Activated T-helper 1 cell treated with Interleukin-2 at 50 U/mL for 16 hours (primary cell): ENCODE results near the gene CFAP97D1.

Experiments used
- DNase-seq: peaks from one replicate; pipeline ENCODE4 v3.0.0-alpha.2; 2020; ENCODE audit warnings: low read depth

CFAP97D1 gene

DNA sequence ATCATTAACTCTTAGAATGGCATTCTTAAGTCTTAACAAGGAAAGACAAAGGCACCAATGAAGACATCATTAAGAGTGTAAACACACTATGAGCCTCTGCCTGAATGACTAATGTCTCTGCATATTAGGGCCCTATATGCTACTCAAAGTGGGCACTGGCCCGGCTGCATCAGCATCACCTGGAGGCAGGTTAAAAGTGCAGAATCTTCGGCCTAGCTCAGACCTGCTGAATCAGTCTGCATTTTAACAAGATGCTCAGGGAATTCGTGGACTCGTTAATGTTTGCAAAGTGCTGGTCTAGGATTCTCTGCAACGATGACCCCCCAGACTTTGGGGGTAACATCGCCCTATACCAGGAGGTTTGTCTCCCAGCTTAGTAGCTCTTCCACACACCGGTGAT is 46.0 kb downstream of the CFAP97D1 start:
- DNase-seq = no peak

DNA sequence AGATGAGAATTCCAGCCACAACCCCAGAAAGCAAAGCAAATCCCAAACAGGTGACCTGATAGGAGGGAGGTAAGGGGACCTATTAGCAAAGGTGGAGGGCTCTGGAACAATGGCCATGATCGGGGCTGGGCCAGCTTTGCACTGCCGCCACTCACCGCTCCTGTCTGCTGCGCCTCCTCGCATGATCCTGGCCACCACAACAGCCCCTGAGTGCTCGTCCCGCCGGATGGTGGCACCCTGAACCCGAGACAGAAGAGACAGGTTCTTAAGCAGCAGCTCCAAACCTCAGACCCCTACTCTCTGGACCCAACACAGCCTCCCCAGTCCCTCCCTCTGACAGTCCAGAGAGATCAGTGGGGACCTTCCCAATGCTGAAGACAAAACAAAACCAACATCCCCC is 47.4 kb downstream of the CFAP97D1 start:
- no peak for DNase-seq

DNA sequence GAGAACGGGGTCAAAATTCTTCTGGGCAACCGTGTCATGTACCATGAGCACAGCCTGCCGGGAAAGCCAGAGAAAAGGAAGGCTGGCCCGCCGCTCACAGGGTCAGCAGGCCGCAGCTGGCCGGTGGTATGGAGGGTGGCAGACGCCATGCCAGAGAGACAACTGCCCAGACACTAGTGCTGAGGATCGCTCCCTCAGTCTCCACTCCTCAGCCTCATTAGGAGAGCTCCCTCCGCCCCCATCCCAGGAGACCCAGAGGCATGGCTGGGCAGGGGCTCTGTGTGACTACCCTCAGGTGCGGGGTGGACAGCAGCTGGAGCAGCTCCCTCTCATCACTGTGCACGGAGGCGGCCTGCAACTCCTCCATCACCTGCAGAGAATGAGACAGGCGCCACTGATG is 49.5 kb downstream of the CFAP97D1 start:
- no peak for DNase-seq

DNA sequence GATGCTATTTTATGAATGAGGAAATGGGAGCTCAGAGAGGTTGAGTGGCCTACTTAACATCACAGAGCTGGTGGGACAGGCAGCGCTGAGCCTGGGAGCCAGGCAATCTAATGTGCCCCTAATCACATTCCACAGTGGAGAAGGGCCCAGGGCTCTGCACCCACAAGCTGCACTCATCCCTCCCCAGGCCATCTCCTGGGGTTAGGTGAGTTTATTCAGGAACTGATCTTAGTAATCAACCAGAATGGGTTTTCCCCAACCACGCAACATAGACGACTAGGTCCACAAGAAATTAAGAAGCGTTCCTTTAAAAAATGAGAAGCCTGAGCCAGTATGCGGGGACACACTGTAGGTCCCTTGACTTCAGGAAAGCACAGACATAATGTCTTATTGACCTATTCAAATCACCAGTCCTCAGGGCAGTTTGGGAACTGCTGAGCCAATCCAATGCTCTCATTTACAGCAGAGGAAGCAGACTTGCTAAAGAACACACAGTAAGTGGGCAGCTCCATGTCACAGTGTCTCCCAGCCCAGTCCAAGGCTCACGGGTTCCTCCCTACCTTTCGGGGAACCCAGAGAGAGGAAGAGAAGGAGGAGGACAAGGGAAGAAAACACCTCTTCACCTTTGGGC is 50.4 kb downstream of the CFAP97D1 start:
- DNase-seq = no peak

DNA sequence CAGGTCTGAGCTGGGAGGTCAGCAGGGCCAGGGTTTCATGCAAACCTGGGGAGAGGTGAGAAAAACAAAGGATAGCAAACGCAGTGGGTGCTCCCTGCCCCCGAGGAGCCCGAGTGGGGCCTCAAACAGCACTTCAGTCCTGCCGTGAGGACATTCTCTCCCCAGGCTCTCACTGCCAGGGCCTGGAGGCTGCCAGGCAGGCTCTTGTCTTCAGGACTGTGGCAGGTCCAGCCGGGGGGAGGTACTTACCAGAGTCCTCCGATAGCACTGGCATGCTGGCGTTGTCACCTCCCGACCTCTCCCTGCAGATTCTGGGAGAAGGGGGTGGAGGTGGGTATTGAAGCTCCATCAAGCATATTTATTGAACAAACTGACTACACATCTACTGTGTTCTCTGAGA is 51.4 kb downstream of the CFAP97D1 start:
- no peak for DNase-seq

DNA sequence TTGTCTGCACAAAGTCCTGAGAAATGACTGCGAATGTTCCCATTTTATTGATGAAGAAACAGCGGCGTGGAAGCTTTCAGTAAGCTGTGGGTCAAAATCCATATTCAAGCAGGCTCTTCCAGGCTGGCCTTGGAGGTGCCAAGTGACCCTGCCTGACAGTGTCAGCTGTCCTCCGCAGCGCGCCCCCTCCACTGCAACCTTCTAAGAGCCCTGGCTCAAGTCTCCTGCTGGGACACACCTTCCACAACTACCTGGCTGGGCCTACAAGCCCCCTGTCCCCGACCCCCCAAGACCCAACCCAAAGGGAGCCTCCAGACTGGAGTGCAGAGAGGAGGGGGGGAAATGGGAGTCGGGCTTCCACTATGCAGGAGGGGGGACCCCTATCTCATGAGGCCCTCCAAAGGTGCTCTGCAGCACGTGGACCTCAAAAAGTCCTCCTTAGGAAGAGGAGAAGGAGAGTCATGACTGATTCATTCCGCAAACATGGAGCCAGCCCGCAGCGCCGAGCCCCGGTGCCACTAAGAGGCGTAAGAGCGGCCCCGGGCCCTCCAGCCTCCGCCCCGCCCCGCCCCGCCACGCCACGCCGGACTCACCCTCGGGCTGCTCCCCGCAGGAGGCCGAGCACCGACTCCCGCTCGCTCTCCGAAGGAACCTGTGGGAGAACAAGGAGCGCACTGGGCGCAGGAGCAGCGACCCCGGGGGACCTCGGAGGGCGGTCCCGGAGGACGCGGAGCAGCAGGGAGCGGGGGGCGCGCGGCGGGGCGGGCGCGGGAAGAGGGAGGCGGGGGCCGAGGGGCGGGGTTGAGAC is 52.1 kb downstream of the CFAP97D1 start:
- no peak for DNase-seq

DNA sequence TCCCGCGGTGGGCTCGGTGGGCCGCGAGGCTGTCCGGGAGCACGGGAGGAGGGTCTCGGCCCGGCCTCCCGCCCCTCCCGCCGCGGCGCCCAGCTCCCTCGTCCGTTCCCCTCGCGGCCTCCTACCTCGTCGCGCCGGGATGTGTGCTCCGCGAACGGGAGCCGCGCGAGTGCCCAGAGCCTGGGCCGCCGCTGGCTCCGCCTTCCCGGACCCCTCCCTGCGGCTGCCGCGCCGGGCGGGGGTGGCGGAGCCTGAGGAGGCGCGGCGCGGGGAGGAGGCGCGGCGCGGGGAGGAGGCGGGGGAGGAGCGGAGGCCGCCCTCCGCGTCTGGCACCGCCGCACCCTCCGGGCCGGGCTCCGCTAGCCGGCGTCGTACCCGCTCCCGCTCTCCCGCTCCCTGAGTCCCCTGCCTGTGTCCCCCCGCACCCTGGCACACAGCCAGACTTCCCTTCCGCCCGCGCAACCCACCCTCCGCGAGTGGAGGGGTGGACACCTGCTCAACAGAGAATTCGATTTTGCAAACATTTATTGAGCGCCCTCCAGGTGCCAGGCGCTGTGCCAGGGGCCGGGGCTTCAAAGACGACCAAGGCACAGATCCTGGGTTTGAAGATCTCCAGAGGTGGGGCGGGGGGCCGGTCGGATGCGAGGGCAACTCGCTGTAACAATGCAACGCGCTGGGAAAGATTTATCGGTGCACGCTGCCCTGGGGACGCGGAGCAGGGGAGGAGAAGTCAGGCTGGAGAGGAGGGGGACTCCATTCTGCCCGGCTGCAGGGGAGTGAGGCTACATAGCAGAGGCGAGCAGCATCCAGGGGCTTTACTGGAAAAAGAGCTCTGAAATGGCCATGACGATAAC is 53.0 kb downstream of the CFAP97D1 start, which contains the start of gene MPP3:
TSS of gene MPP3 (minus strand) at position 171 of the 854 bp plus-strand sequence. CDS start 1,240 bp downstream, outside the sequence.
- DNase-seq = peak; percentile 38

DNA sequence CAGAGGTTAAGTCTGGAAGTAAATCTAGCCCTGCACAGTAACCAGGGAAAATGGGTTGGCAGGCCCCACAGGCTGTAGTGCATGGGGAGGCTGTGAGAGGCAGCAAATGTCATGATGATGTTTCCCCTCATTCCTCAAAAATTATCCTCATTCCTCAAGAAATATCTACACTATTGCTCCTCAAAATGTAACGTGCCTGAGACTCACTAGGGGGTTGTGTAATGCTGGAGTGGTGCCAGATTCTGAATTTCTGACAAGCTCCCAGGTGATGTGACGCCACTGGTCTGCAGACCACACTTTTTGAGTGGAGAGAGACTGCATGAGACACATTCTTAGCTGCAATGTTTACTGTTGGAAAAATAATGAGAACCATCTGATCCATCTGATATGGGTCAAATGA is 53.9 kb downstream of the CFAP97D1 start:
- no peak for DNase-seq
